ENCODE measurements around the gene TACO1.

TACO1 gene

DNA sequence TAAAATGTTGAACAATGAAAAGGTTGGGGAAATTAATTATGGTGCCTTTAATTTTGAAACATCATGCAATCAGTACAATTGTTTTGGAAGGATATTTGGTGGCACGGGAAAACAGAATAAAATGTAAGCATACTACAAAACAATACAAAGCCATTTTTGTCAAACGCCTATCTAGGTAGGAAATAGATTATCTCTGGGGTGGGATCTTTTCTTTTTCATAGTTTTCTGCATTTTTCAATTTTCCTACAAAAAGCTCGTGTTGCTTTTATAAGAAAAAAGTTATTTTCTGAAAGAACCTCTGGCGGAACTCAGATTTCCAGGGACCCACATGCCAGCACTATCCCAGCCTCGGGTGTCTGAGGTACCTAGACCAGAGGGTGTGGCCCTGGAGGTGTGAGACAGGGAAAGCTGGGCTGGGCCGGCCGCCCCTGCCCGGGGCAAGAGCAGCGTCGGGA lies 20.6 kb downstream of the TACO1 start:
- DNase-seq: no peak
- no peak for TF ChIP-seq POLR2A (IDR thresholded peaks at IDR 0.05; ENCODE audit: low read length)
- TF ChIP-seq GATA1 (IDR thresholded peaks at IDR 0.05; ENCODE audit: low read depth, low read length): no peak

DNA sequence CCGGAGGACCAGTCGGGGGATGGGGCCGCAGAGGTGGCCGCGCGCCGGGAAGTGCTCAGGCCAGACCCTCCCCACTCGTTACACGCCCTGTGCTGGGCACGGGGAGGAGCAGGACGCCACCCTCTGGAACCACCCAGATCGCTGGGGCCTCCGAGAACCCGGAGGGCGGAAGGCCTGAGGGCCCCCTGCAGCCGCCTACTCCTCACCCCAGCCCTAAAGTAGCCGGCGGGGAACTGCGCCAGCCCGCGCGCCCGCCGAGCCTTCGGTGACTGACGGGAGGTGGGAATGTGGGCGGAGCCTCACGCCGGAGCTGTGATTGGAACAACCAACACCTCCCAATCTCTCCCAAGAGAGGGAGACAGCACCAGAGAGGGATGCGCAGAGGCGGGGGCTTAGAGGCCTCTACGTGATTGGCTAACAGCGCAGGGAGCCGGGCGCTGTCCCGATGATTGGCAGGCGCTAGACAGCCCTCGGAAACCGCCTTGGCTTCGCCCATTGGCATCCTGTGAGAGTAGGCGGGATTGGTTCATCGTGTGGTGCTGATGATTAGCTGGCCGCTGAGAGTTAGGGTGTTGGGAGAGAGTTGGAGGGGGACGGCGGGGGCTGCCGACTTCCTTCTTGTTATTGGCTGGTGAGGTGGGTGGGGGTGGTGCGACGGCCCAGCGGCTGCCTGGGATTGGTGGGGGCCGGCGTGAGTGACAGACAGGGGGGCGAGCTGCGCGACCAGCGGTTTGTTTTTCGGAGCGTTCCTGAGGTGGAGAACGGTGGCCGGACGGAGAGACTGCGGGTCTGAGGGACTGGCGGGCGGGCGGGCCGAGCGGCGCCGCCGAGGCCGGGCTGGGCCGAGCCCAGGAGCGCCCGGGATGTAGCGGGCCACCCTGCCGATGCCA lies 21.2 kb downstream of the TACO1 start, which contains the start of gene MAP3K3:
TSS of gene MAP3K3 (plus strand) at position 734 of the 890 bp plus-strand sequence. CDS start 343 bp downstream, outside the sequence.
- DNase-seq: peak; percentile 98
- TF ChIP-seq GATA1 (IDR thresholded peaks at IDR 0.05; ENCODE audit: low read depth, low read length): no peak
- peak; percentile 50 for TF ChIP-seq POLR2A (IDR thresholded peaks at IDR 0.05; ENCODE audit: low read length)

DNA sequence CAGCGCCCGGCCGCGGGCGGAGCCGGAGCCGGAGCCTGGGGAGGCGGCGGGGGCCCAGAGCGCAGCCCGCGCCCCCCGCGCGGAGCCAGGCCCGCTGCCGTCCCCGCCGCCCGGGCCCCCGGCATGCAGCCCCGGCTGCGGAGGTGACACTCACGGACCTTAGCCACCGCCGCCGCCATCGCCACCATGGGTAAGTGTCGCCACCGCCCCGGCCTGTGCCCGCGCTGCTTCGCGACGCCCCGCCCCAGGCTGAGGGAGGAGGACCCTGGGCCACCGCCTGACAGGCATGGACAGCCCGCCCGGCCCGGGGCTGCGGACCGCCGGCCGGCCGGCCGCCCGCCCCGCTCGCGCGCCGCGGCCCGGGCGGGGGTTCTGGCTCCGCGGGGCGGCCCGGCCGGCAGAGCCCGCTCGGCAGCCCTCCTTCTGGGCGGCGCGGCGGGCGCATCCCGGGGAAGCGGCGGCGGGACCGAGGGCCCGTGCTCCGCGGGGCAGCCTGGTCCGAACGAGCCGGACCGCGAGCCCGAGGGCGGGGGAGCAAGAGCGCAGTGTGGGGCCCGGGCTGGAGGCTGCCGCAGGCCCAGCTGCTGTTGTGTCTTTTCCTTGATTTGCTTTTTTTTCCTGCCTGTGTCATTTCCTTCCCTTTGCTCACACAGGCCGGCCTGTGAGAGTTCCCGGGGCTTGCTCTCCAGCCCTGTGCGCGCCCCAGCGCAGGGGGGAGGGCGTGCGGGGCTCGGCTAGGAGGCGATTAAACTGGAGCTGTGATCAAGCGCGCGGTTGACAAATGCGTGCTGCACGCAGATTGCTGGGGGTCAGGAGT lies 22.1 kb downstream of the TACO1 start:
- DNase-seq: peak; percentile 76 to 79

DNA sequence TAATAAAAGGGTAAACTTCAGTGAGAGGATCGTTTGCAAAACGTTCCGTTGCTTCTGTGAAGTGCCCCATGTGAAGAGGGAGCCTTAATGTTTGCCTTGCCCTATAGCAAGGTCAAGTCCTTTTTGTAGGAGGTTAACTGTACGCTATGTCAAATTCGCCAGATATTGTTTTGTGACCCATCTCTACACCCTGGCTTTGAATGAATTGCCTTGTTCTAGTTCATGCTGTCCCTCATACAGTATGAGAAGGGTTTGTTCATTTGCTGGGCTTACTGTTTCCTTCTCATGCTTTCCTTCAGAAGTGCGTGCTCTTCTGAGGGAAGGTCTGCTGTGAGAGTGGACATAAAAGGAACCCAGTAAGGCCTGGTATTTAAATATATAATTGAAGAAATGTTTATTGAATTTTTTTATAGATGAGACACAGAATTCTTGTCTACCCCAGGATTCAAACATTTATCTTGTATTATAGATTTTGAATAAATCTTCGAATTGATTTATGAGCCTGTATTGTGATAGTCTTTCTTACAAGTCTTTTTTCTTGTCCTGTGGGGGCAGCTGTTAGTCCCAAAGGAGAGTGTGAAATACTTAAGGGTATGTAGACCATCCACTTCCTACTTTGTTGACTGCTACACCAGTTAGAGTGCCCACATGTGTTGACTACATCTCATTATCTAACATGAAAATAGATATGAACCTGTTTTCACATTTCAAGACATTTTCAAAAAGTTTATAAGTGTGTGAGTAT lies 23.3 kb downstream of the TACO1 start:
- TF ChIP-seq GATA1 (IDR thresholded peaks at IDR 0.05; ENCODE audit: low read depth, low read length) (no peak), POLR2A (IDR thresholded peaks at IDR 0.05; ENCODE audit: low read length) (no peak)
- DNase-seq: peak in 1 of 2 experiments; percentile 14

More for the DNA sequence above, 22.1 kb downstream of the TACO1 start:
- TF ChIP-seq GATA1 (IDR thresholded peaks at IDR 0.05; ENCODE audit: low read depth, low read length) (no peak), POLR2A (IDR thresholded peaks at IDR 0.05; ENCODE audit: low read length) (no peak)

DNA sequence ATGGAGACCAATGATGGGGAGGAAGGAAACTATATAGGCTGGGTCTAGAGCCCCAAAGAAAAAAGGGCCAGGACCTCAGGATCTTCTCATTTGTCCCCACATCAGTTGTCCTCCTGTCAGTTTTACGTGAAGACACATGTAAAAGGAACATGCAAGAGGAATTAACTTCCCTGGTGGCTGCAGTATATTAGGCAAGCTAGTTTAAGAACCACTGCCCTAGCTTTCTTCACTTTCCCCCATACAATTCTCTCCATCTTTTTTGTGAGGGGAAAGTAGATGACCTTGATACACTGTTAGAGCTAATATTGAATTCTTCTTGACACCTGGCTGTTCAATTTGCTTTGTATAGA lies 23.8 kb downstream of the TACO1 start:
- TF ChIP-seq POLR2A (IDR thresholded peaks at IDR 0.05; ENCODE audit: low read length) (no peak), GATA1 (IDR thresholded peaks at IDR 0.05; ENCODE audit: low read depth, low read length) (no peak)
- no peak for DNase-seq

DNA sequence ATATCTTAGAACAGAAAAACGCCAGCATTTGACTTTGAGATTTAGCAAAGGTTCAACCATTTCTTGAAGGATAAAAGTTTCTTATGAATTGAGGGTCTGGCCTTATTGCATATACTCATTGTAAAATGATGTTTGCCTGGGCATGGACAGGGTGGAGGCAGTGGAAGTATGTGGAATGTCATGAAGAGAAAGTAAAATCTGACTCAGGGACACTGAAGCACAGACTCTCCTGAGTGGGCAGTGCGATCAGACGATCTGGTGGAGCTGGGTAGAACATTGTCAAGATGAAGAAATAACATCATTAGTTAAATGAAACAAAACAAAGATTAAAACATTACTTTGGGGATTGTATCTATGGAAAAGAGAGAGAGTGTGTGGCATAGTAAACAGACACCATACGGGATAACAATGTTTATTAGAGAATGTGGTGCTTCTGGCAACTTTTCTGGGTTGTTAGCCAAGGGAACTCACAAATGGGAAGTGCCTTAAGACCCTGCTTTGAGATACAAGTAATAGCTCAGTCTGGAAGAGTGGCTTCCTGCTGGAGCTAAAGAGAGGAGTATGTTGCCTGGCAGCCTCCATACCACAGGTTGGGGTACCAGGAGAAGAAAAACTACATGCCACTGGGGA lies 26.0 kb downstream of the TACO1 start:
- no peak for DNase-seq
- TF ChIP-seq GATA1 (IDR thresholded peaks at IDR 0.05; ENCODE audit: low read depth, low read length) (no peak), POLR2A (IDR thresholded peaks at IDR 0.05; ENCODE audit: low read length) (no peak)

DNA sequence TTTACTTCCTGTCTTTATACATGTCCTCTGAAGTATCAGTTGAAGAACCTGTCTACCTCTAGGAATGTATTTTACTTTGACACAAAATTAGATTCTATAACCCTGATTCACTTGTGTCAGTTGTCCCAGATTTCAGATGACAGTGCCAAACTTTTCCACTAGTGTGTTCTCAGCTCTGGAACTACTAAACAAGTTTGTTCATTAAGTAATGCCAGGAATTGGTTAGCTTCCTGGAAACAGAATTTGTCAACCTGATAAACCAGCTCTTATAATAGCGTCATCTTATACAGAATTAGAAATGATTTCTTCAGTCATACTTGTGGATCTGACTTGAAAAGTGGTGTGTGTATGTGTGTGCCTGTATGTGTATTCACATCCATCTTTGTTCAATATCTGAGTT lies 28.9 kb downstream of the TACO1 start:
- DNase-seq: no peak
- no peak for TF ChIP-seq POLR2A (IDR thresholded peaks at IDR 0.05; ENCODE audit: low read length)
- TF ChIP-seq GATA1 (IDR thresholded peaks at IDR 0.05; ENCODE audit: low read depth, low read length): no peak

DNA sequence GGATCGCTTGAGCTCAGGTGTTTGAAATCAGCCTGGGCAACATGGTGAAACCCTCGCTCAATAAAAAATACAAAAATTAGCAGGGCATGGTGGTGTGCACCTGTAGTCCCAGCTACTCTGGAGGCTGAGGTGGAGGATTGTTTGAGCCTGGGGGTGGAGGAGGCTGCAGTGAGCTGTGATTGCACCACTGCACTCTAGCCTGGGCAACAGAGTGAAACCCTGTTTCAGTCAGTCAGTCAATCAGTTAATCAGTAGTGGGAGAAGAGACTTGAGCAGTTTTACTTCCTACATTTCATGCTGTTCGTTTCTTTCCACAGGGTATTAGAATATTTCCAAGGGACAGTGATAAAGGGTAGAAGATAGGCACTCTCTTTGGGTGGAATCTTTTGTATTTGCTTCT lies 30.4 kb downstream of the TACO1 start:
- DNase-seq: no peak
- TF ChIP-seq GATA1 (IDR thresholded peaks at IDR 0.05; ENCODE audit: low read depth, low read length) (no peak), POLR2A (IDR thresholded peaks at IDR 0.05; ENCODE audit: low read length) (no peak)

DNA sequence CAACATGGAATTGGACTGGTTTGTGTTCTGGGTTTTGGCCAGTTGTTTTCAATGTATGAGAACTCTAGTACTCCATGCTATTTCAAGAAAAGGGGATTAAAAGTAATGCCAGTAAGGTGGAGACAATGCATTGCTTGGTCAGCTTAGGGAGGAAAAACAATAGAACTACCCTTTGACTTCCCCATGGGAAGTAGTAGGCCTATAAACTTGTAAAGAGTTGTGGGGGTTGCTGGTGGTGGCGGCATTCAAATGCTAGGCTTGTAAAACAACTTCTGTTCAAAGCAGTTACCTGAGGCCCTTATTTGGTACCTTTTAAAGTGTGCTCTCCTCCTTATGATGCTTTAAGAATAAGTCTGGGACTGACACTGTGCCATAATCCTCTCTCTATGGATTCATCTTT lies 30.9 kb downstream of the TACO1 start:
- DNase-seq: no peak

DNA sequence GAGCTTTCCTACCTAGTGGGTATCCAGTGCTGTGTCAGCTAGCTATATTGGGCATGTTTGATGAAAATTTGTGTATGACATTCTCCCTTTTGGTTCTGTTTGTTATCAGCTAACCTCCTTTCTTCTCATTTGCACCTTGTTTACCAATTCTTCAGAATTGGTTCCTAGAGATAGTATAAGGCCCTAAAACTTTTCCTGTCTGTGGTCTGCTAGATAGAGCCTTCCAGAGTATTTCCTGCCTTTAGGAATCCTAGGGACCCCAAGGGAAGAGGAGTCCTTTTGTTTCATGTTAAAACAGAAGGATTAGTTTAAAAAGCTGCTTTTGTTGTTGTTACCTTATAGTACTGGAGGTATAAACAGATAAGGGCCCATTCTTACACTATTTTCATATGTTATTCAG lies 33.0 kb downstream of the TACO1 start:
- no peak for TF ChIP-seq GATA1 (IDR thresholded peaks at IDR 0.05; ENCODE audit: low read depth, low read length)
- no peak for TF ChIP-seq POLR2A (IDR thresholded peaks at IDR 0.05; ENCODE audit: low read length)
- no peak for DNase-seq

More for the DNA sequence above, 30.9 kb downstream of the TACO1 start:
- no peak for TF ChIP-seq POLR2A (IDR thresholded peaks at IDR 0.05; ENCODE audit: low read length)
- no peak for TF ChIP-seq GATA1 (IDR thresholded peaks at IDR 0.05; ENCODE audit: low read depth, low read length)

DNA sequence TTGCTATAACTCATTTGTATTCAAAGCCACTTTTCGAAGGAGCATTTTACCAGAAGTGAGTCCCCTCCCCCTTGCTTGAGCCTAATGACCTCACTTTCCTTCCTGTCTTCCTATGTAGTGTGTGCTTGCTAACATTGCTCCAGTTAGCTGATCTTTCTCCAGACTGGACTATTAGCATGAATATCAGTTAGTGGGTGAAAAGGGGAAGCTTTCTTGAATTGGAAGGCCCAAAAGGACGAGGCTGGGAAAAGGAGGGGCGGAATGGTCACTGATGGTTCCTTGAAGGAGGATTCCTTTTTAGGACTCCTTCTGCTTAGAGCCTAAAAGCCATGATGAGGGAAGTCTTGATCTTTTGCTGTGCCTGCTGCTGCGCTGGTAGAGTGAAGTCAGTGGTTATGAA lies 33.5 kb downstream of the TACO1 start:
- DNase-seq: no peak
- no peak for TF ChIP-seq GATA1 (IDR thresholded peaks at IDR 0.05; ENCODE audit: low read depth, low read length)
- no peak for TF ChIP-seq POLR2A (IDR thresholded peaks at IDR 0.05; ENCODE audit: low read length)

DNA sequence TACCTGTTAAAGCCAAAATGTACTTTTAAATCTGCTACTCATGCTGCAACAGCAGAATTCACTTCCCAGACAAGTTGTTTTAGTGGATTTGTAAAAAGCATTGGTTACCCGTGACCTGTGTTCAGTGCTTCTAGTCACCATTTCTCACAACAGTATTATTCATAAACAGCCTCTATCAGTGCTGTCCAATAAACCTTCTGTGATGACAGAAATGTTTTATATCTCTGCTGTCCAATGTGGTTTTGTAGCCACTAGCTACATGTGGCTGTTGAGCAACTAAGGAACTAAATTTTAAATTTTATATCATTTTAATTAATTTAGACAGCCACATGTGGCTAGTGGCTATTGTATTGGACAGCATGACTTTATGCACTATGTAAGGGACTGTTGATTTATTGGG lies 34.1 kb downstream of the TACO1 start:
- TF ChIP-seq POLR2A (IDR thresholded peaks at IDR 0.05; ENCODE audit: low read length): no peak
- no peak for TF ChIP-seq GATA1 (IDR thresholded peaks at IDR 0.05; ENCODE audit: low read depth, low read length)
- DNase-seq: no peak

DNA sequence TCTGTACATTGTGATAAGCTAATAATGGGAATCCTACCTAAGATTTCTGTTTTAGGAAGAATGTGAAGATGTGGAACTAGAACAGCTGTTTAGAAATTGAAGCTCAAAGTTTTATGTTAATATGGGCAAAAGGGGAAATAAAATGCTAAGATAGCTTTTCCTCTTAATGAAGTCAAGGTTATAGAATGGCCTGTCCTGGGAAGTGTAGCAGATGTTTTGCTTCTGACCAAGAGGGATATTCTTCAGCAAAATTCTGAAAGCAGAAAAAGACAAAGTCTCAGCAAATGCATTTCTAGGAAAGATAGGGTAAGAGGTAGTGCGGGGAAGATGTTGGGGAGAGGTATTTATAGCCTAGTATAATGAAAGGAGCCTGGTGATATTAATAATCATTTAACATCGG lies 34.6 kb downstream of the TACO1 start:
- TF ChIP-seq GATA1 (IDR thresholded peaks at IDR 0.05; ENCODE audit: low read depth, low read length): no peak
- no peak for TF ChIP-seq POLR2A (IDR thresholded peaks at IDR 0.05; ENCODE audit: low read length)
- no peak for DNase-seq

Data from erythroblast (primary cell).